ENCODE results near the gene HAP1.
"Not testable (repeated sequence)": the region's sequence is repeated elsewhere in the genome, so short reads cannot be mapped to it uniquely, and the experiment has no call there.

The HAP1 gene

DNA sequence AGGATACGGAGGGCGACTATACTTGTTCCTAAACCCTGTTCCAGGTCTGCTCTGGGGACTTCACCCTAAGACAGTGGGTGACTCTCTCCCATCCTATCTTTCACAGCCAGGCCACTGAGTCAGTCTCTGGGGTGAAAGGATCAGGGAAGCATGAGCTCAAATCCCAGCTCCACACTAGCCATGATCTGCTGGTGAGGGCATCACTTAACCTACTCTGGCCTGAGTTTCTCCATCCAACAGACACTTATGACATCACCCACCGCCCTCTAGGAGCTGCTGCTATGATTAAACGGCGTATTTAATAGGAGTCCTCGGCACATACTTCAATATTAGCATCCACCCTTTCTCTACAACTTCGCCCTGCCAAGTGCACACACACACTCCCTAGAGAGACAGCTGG, 12.2 kb downstream of the HAP1 start:
- no peak for DNase-seq

DNA sequence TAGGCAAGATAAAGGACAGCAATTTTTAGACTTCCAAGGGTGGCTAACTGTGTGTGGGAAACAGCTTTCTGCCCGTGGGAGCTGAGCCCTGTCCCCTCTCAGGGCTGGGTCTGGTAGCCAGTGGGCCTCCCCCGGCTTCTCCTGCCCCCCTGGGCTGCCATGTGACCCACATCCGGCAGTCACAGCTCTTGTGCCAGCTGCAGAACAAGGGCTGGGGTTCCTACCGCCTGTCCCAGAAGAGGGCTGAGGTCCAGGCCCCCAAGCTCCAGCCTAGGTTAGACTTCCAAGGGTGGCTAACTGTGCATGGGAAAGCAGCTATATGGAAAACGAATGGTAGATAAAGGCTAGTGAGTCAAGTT, 16.2 kb downstream of the HAP1 start:
- DNase-seq: no peak

DNA sequence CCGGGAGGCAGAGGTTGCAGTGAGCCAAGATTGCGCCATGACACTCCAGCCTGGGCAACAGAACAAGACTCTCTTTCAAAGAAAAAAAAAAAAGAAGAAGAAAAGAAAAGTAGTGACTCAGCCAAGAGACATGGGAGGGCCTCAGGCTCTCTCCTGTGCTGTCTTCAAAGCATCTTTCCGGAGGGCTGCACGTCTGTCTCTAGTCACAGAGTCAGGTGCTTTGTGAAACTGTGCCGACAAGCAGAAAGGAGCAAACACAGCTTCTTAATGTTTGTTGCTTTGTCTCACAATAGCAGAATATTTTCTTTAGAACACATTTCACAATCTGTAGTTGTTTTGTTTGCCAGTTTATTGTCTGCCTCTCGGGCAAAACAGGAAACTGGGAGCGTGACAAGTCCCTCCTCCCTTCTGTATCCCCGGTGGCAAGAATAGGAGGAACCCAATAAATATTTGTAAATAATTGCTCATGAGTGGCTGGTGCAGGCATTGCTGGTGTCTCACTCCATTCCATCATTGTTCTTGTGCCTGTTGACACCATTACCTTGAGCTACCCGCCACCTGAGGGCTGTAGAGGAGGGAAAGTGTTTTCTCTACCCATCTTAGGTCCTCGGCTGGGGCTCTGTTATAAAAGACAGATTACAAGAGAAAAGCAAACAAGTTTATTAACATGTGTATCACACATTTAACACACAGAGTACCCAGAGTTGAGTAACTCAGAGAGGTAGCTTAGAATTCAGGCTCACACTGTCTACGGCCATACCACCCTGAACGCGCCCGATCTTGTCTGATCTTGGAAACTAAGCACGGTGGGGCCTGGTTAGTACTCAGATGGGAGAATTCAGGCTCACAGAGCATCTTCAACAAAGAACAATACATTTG, 16.8 kb downstream of the HAP1 start:
- no peak for DNase-seq

DNA sequence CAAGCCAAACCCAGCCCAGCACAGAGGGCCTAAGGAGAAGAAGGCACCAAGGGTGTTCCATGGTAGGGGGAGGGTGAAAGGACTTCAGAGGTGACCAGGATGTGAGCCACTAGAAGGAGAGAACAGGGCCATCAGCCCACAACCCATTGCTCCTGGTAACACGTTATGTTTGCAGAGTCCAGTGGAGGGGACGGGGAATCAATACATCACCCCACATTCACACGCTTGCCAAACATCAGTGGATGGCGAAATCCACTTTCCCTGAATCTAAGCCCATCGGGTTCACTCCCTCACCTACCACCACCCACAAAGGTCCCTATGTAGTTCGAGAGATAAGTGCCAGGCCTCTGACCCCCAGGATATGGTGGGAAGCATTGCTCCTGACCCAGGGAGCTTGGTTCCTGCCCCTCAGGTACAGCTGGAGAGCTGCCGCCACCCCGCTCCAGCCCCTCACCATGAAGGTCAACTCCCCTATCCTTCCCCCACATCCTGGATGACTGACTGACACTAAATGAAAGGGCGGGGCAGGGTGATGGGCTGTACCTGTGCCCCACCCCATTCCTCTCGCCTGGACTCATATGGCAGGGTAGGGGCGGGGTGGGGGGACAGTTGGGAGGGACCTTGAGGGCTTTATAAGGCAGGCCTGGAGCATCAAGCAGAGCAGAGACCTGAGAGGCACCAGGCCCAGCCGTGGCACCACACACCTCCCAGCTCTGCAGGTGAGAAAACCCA, 22.6 kb downstream of the HAP1 start, which contains the start of gene GAST:
TSS of gene GAST (plus strand) at position 663 of the 732 bp plus-strand sequence. CDS start 3,106 bp downstream, outside the sequence.
- DNase-seq: no peak

DNA sequence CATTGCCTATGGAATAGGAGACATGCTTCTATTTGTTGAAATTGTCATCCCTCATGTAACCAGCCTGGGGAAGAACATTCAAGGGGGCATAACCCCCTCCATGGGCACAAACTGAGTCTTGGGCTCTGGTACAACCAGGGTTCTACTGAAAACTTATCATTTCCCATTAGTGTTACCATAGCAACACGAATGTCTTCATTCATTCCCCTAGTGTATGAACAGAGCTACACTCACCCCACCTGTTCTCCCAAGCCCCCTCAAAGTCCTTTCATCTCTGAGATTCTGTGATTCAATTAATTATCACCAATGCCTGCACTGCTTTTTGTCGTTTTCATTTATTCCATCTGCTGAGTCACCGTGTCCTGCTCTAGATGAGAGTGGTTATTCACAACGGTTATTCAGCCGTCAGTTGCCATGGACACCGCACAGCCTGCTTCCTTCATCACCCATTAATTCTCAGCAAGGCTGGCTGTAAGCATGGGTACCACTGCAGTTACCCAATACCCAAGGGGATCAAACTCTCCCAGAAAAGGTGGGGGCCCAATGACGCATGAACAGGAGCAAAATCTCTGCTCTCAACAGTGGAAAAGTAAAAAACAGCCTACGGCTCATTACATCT, 23.9 kb downstream of the HAP1 start:
- no peak for DNase-seq

DNA sequence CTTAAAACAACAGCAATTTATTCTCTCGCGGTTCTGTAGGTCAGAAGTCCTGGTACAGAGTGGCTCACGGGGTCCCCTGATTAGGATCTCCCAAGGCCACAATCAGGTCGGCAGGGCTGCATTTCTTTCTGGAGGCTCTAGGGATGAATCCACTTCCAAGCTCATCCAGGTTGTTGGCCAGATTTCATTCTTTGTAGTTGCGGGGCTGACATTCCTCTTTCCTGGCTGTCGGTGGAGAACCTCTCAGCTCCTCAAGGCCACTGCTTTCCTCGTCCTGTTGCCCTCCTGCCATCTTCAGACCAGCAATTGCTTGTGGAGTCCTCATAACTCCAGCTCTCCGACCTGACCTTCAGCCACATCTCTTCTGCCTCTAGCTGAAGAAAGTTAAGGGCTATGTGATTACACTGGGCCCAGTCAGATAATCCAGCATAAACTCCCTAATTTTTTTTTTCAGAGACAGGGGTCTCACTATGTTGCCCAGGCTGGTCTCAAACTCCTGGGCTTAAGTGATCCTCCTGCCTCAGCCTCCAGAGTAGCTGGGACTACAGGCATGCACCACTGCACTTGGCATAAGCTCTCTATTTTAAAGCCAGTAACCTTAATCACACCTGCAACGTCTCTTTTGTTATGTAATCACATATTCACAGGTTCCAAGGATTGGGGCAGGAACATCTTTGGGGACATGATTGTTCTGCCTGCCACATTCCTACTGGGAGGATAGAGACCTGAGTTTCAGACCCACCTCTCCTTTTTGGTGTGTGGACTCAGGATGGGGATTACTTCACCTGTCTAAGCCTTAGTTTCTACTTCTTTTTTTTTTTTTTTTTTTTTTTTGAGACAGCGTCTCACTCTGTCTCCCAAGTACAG, 26.4 kb downstream of the HAP1 start:
- DNase-seq: no peak

DNA sequence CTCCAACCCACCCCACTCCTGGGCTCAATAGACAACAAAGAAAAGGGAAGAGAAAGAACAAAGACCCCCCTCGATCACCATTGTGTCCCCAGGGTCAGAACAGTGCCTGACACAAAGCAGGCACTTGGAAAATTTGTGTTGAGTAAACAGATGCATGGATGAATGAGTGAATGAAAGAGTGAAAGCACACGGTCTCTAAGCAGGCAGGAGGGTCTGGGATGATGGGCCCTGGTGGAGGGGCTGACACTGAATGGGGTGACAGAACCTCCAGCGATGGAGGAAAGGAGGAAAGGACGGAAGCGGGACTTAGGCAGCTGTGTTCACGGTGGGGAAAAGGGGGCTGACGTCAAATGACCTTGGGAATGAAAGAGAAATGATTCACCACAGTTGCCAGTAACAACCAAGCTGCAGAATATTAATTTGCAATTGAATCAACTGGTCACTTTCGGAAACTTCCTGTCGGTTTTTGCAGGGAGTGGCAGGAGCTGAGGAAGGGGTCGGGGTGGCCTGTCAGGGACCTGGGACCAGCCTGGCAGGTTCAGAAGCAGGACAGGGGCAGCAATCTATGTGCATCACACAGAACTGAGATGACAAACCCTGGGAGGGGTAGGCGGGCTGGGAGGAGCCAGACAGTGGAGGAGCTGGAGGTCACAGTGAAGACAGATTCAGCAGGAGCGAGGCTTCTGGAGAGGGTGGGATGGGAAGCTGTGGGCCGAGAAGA, 29.0 kb downstream of the HAP1 start:
- DNase-seq: no peak

DNA sequence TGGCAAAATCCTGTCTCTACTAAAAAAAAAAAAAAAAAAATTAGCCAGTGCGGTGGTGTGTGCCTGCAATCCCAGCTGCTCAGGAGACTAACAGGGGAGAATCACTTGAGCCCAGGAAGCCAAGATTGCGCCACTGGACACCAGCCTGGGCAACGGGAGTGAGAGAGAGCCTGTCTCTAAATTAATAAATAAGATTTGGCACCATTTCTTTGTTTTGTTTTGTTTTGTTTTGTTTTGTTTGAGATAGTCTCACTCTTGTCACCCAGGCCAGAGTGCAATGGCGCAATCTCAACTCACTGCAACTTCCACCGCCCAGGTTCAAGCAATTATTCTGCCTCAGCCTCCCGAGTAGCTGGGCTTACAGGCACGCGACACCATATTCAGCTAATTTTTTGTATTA, 31.7 kb downstream of the HAP1 start:
- no peak for DNase-seq

DNA sequence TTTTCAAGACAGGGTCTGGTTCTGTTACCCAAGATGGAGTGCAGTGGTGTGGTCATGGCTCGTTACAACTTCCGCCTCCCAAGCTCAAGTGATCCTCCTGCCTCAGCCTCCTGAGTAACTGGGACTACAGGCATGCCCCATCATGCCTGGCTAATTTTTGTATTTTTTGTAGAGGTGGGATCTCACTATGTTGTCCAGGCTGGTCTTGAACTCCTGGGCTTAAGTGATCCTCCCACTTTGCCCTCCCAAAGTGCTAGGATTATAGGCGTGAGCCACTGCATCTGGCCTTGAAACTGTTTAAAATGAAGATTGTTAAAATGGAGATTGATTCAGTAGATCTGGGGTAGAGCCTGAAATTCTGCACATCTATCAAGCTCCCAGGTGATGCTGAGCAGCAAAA, 33.6 kb downstream of the HAP1 start:
- not testable (repeated sequence) for DNase-seq

DNA sequence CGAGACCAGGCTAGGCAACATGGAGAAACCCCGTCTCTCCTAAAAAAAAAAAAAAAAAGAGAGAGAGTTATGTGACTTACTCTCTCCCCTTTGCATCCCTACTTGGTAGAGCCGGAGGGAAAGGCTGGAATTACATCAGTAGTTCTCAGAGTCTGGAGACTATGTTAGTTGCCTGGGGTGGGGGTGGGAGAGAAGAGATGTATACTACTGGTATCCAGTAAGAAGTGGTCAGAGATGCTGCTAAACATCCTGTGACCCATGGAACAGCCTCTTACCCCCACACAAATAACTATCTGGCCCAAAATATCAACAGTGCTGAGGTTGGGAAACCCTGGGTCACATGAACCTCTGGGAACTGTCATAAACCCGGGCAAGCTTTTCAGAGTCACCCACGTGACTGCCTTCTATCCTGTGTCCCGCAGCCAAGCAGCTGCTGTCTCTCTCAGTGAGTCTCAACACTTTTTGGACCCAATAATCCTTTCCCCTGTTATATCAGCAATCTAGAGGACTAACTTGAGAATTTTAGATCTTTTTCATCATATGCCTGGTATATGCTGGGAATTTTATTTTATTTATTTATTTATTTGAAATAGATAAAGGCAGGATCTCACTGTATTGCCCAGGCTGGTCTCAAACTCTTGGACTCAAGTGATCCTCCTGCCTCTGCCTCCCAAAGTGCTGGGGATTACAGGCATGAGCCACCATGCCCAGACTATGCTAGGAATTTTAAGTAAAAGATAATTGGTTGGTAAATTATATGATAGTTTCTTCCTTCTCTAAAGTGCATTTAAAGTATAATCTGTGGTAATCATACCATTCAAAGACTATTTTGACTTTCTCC, 37.1 kb downstream of the HAP1 start:
- DNase-seq: peak; percentile 21

DNA sequence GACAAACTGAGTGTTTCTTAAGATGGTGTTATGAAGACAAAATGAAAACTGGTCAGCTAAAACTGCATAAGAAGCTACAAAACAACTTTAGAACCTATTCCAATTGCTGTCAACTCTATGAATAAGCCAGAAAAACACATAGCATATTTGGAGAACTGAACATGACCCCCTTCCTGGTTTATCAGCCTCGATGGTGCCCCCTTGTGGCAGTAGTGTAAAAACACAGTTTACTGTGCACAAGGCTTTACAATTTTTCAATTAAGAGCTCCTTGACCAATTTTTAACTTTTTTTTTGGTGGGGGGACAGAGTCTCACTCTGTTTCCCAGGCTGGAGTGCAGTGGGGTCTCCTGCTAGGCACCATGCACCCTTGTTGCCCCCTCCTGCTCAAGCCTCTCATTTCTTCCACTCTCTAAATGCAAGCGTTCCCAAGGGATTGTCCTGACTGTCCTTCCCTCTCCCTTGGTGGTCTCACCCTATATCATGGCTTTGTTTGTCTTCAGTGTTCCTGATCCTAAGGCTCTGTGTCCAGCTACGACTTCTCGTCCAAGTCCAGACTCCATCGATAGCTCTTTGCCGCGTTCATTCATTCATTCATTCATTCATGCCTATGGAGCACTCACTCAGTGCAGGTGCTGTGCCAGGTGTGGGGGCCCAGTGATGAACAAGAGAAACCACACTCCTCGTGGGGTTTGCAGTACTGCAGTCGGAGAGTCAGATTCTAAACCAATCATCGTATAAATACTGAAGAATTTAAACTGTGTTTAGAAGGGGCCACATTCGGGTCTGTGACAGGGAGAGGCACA, 38.3 kb downstream of the HAP1 start:
- DNase-seq: peak; percentile 72

DNA sequence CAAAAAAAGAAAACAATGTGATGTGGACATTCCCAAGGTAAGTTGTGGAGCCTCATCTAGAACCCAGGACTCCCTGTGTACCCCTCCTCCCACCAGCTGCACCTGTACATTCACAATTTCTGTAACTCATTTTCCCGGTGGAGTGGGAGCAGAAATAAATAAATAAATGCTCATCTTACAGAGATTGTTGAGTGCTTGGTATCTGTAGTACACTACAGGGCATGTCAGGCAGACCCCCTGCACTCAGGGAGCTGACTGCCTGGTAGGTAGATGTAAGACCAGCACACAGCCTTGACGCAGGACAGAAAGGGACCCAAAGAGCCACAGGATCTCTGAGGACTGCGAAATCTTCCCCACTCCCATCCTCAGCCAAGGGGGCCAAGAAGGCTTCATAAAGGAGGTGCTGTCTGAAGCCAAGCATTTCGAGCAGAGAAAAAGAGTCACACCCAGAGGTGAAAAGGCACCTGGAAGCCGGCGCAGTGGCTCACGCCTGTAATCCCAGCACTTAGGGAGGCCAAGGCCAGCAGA, 39.2 kb downstream of the HAP1 start:
- DNase-seq: no peak

DNA sequence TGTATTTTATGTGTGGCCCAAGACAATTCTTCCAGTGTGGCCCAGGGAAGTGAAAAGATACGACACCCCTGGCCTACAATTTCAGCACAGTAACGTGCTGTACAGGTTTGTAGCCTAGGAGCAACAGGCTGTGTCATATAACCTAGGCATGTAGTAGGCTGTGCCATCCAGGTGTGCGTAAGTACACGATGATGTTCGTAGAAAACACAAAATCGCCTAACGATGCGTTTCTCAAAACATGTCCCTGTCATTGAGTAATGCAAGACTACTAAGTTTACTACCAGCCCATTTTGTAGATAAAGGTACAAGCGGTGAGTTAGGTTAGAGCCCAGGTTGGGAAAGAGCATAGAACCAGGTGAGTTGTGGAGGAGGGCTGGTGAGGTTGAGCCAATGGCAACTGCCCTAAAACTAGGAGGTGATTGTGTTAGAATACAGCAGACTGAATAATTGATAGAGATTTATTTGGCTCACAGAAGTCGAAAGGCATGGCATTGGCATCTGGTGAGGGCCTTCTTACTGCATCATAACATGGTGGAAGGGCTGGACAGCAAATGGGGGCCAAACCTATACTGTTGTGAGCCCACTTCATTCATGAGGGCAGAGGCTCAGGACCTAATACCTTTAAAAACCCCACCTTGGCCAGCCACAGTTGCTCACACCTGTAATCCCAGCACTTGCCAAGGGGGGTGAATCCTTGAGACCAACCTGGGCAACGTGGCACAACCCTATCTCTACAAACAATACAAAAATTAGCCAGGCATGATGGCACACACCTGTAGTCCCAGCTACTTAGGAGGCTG, 41.5 kb downstream of the HAP1 start:
- peak; percentile 10 for DNase-seq

DNA sequence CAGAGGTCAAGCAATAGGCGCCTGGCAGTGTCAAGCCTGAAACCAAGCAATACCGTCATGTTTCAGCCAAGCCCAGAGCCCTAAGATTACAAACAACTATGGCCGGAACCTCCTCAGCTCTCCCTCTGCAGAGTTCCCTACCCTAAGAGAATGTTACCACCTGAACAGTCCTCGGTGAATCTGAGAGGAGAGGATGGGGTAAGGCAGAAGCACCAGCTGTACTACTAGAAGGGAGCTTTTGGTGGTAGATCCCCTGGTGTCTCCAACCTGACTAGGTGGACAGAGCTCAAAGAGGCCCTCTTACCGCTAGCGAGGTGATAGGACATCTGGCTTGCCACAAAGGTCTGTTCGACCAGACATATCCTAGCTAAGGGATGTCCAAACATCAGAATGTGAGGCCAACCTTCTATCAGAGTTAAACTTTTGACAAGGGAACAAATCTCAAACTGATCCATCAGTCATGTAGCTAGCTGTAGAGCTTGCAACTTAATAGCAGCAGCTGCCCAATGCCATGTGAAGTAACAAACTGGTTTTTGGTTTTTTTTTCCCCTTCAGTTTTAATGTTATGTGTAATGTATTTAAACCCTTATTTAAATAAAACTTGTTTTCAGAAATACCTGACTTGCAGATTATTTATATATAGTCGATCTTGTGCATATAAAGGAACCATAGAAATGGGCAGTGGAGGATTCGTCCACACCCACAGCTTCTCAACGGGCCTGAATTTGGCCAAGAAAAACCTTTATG, 43.2 kb downstream of the HAP1 start:
- peak; percentile 18 for DNase-seq

DNA sequence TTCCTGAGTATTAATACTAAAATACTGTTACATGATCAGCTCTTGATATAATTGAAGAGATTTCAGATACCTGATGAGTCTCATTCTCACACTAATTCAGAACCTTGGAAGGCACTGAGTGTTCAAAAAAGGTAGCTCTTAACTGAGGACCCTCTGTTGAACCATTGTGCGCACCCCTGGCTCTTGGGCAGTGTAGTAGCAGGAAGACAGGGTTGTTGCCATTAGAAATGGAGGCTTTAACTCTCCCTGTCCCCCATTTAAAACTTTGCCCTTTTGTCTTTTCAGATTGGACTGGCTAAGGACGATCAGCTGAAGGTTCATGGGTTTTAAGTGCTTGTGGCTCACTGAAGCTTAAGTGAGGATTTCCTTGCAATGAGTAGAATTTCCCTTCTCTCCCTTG, 43.9 kb downstream of the HAP1 start:
- no peak for DNase-seq

DNA sequence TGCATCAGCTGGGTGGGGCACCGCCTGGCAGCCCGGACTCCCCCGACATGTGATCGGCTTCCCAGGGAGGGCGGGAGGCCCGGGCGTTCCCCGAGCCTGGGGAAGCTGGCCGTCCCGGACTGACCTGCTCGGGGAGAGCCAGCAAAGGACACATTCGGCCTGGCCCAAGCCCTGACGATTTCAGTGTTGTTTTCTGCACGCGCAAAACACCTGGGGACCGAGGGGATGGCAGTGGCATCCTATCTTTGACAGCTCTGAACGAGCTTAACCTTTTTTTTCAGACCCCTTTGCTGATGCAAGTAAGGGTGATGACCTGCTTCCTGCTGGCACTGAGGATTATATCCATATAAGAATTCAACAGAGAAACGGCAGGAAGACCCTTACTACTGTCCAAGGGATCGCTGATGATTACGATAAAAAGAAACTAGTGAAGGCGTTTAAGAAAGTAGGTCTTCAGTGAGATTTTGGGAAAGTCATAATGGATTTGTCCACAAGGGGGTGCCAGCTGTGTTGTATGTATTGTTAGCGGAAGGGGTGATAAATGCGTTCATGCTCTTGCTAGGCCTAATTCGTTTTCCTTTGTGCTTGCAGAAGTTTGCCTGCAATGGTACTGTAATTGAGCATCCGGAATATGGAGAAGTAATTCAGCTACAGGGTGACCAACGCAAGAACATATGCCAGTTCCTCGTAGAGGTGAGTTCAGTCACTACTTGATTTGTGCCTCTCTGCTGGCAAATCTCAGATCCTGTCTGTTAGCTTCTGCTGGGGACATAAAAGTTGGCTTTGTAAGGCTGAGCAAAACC, 44.7 kb downstream of the HAP1 start:
- DNase-seq: peak; percentile 14
